Activated CD8-positive, alpha-beta T cell treated with anti-CD3 and anti-CD28 coated beads for 36 hours (primary cell): ENCODE measurements around the gene GTF2IRD1. TPM values are rescaled to one million over a fixed set of nuclear protein-coding genes. Genes with fewer than 3 reads are reported as not detected.

ENCODE experiments used
- ATAC-seq: fragments of 200-7000 bp; cut with Tn5 transposase; one replicate; pipeline ENCODE4 v1.10.0; 2021; ENCODE audit warnings: mild to moderate bottlenecking, moderate library complexity
- CTCF ChIA-PET: fragments of 350-600 bp; sonication (Branson Sonifier 250); formaldehyde crosslinking; loops from one replicate; lab custom pipeline; 2021; ENCODE audit warnings: antibody characterized with exemption; lab: Charles Lee
- POLR2A ChIA-PET: fragments of 350-600 bp; sonication (Branson Sonifier 250); formaldehyde crosslinking; loops from one replicate; lab custom pipeline; 2021; ENCODE audit warnings: antibody characterized with exemption; lab: Charles Lee
- DNase-seq: peaks from one replicate; pipeline ENCODE4 v3.0.0-alpha.2; 2020
- H3K27ac Mint-ChIP-seq: one replicate; pipeline ENCODE4 v1.8.0; 2021; ENCODE audit warnings: mild to moderate bottlenecking, mixed read lengths
- H3K27me3 Mint-ChIP-seq: one replicate; pipeline ENCODE4 v1.8.0; 2021; ENCODE audit warnings: mixed read lengths
- H3K36me3 Mint-ChIP-seq: one replicate; pipeline ENCODE4 v1.8.0; 2021; ENCODE audit warnings: low read depth, mixed read lengths
- H3K4me1 Mint-ChIP-seq: one replicate; pipeline ENCODE4 v1.8.0; 2021; ENCODE audit warnings: low read depth, mixed read lengths
- H3K4me3 Mint-ChIP-seq: one replicate; pipeline ENCODE4 v1.8.0; 2021; ENCODE audit warnings: mild to moderate bottlenecking, moderate library complexity, mixed read lengths
- H3K9me3 Mint-ChIP-seq: one replicate; pipeline ENCODE4 v1.8.0; 2021; ENCODE audit warnings: mixed read lengths
- intact Hi-C: fragments of 100-400 bp; cut with micrococcal nuclease; formaldehyde crosslinking; loops from one replicate; pipeline ENCODE4 v1.10.0; 2022
- total RNA-seq, 2 experiments: library from RNA; stranded (reverse); gene quantifications; one replicate each; pipeline ENCODE4 v1.2.3, GENCODE V29; 2021
- TF ChIP-seq, protein P1 (sequence below): fragments of 200-600 bp; IDR thresholded peaks from one replicate; pipeline ENCODE4 v1.8.0; 2022; ENCODE audit warnings: antibody characterized with exemption, mild to moderate bottlenecking

Gene GTF2IRD1
- total RNA-seq, 2 experiments from 2014 or later: 1.2 to 1.4 TPM

DNA sequence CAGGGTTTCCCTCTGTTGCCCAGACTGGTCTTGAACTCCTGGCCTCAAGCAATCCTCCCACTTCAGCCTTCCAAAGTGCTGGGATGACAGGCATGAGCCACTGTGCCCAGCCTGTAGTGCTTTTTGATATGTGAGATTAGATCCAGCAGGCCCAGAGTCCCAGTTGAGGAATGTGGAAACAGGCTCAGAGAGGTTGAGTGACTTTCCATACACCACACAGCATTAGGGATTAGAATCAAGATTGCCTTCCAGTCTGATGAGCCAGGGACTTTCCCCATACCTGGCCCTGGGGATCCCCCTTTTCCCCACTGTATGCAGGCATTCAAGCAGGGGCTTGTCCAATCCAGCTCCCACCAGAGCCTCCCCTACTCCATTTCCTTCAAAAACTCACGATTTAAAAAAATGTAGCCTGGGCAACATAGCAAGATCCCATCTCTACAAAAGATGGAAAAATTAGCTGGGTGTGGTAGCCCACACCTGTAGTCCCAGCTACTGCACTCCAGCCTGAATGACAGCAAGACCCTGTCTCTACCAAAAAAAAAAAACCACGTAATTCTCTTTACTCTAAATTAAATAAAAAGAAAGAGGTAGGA is 128.8 kb downstream of the GTF2IRD1 start:
- Mint-ChIP-seq H3K9me3 (no peaks in the 10 kb centered on the region), H3K4me1 (no peaks in the 10 kb centered on the region), H3K27me3 (no peaks in the 10 kb centered on the region), H3K27ac (no peak overlapping the region), H3K36me3 (no peaks in the 10 kb centered on the region), H3K4me3 (no peak overlapping the region)
- TF ChIP-seq, protein P1, sequence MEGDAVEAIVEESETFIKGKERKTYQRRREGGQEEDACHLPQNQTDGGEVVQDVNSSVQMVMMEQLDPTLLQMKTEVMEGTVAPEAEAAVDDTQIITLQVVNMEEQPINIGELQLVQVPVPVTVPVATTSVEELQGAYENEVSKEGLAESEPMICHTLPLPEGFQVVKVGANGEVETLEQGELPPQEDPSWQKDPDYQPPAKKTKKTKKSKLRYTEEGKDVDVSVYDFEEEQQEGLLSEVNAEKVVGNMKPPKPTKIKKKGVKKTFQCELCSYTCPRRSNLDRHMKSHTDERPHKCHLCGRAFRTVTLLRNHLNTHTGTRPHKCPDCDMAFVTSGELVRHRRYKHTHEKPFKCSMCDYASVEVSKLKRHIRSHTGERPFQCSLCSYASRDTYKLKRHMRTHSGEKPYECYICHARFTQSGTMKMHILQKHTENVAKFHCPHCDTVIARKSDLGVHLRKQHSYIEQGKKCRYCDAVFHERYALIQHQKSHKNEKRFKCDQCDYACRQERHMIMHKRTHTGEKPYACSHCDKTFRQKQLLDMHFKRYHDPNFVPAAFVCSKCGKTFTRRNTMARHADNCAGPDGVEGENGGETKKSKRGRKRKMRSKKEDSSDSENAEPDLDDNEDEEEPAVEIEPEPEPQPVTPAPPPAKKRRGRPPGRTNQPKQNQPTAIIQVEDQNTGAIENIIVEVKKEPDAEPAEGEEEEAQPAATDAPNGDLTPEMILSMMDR: no peak
- POLR2A ChIA-PET: no interaction called here
- ATAC-seq (no peak), DNase-seq (no peak)
- CTCF ChIA-PET: interaction anchor here (0.5 kb wide), 1 partner anchor 75 kb away, joined by 3 read pairs; the partner anchor contains the start of gene GTF2I
- intact Hi-C loops: no loop called here

DNA sequence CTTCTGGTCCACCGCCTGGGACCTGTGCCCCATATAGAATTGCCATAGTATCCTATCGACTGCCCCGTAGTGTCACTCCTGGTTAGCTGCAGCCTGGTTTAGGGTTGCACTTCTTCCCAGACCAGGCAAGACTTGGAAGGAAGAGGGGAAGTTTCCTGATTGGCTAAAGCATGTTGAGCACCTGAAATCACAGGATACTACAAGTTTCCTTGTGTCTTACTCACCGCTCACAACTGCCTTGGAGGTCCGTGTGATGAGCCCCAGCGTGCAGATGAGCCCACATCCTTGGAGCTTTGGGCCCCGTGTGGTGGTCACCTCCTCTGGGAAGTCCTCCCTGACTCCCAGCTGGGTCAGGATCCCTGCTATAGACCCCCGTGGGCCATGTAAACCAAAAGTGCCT is 129.9 kb downstream of the GTF2IRD1 start:
- TF ChIP-seq, protein P1: no peak
- intact Hi-C loops: no loop called here
- H3K27me3 Mint-ChIP-seq: no peaks in the 10 kb centered on the region

DNA sequence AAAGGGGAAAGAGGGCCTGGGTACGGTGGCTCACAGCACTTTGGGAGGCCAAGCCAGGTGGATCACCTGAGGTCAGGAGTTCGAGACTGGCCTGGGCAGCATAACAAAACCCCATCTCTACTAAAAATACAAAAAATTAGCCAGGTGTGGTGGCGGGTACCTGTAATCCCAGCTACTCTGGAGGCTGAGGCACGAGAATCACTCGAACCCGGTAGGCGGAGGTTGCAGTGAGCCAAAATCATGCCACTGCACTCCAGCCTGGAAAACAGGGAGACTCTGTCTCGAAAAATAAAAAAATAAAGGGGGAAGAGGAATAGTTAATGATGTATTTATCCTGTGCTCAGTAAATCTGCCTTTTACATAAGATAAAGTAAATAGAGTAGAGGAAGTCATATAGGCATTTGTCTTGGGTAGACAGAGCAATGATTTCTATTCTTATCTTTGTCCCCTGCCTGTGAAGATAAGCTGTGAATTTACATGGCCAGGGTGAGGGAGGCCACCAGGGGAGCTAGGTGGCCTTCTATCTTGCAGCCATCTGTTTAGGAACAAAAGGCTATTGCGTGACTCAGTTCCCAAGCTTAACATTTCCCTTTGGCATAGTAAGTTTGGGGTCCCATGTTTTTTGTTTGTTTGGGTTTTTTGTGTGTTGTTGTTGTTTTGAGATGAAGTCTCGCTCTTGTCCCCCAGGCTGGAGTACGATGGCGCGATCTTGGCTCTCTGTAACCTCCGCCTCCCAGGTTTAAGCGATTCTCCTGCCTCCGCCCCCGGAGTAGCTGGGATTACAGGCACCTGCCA is 130.7 kb downstream of the GTF2IRD1 start:
- H3K36me3 Mint-ChIP-seq: no peaks in the 10 kb centered on the region
- POLR2A ChIA-PET: no interaction called here
- no peaks in the 10 kb centered on the region for H3K4me1 Mint-ChIP-seq
- ATAC-seq (no peak), DNase-seq (no peak)
- TF ChIP-seq, protein P1: no peak
- H3K9me3 Mint-ChIP-seq: no peaks in the 10 kb centered on the region
- intact Hi-C loops: no loop called here
- CTCF ChIA-PET: interaction anchor here (1.5 kb wide), 1 partner anchor 18 kb away, joined by 4 read pairs; no protein-coding TSS in a partner anchor
- H3K27ac Mint-ChIP-seq: no peak overlapping the region
- H3K27me3 Mint-ChIP-seq: no peaks in the 10 kb centered on the region
- no peak overlapping the region for H3K4me3 Mint-ChIP-seq

More for the DNA sequence above, 129.9 kb downstream of the GTF2IRD1 start:
- POLR2A ChIA-PET: no interaction called here
- Mint-ChIP-seq H3K4me3 (no peak overlapping the region), H3K4me1 (no peaks in the 10 kb centered on the region), H3K9me3 (no peaks in the 10 kb centered on the region), H3K27ac (no peak overlapping the region), H3K36me3 (no peaks in the 10 kb centered on the region)
- DNase-seq: no peak
- ATAC-seq: no peak
- CTCF ChIA-PET: no interaction called here

DNA sequence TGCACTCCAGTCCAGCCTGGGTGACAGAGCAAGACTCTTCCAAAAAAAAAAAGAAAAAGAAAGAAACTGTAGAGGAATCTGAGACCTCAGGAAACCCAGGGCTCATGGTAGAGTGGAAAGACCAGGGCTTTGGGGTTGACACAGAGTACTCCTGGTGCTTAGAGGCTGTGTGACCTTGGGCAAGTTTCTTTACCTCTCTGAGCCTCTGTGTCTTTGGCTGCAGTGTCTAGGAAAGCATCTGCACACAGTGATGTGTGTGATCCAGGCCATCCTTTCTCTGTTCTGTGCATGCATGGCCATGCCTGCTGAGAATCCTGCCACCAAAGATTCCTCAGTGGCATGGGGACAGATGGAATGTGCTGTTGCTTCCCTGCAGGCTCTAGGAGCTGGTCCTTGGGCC is 132.1 kb downstream of the GTF2IRD1 start:
- TF ChIP-seq, protein P1: no peak
- Mint-ChIP-seq H3K36me3 (no peaks in the 10 kb centered on the region), H3K27me3 (no peaks in the 10 kb centered on the region), H3K9me3 (no peaks in the 10 kb centered on the region), H3K27ac (no peak overlapping the region), H3K4me1 (no peaks in the 10 kb centered on the region), H3K4me3 (no peak overlapping the region)
- ChIA-PET CTCF (no interaction called here), POLR2A (no interaction called here)
- ATAC-seq: no peak
- no peak for DNase-seq
- intact Hi-C loops: no loop called here
